ENCODE data around the gene COX7A2L.

COX7A2L gene

DNA sequence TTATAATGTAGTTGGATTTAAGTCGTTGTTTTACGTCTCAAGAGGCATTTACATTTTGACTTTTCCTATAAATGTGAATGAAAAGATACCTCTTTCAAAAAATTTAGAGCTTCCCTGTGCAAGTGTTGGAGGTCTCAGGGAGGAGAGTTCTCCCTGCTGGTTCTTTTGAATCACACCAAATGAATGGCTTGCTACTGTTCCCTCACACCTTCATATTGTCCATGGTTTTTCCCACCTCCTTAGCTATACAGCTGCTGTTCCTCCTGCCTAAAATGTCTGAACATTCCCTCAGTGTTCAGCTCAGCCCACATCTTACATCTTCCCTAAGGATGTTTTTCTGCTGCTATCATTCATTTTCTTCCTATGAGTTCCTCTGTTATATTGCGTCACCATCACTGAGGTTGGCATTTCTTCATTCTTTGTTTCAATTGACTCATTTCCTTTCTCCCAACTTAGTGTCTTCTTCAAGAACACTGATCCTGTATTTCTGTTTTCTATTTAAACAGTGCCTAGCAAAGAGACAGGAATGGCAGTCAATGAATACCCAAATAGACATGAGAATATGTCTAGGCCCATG, 46.0 kb downstream of the COX7A2L start:
- peak; percentile 93 for DNase-seq (ENCODE audit: low read depth)
- no peak for TF ChIP-seq CTCF (conservative IDR thresholded peaks at IDR 0.05; ENCODE audit: low read length)
- H3K4me3 ChIP-seq (ENCODE audit: low read length), result no peak overlapping the region

GRCh38 chr2:42312106-42312505, 48.9 kb downstream of the COX7A2L start:
- no peak overlapping the region for H3K4me3 ChIP-seq (ENCODE audit: low read length)
- no peak for TF ChIP-seq CTCF (conservative IDR thresholded peaks at IDR 0.05; ENCODE audit: low read length)

GRCh38 chr2:42310007-42310515, 51.0 kb downstream of the COX7A2L start:
- no peak for DNase-seq (ENCODE audit: low read depth)
- no peak for TF ChIP-seq CTCF (conservative IDR thresholded peaks at IDR 0.05; ENCODE audit: low read length)
- H3K4me3 ChIP-seq (ENCODE audit: low read length), result no peak overlapping the region

More at GRCh38 chr2:42312106-42312505, 48.9 kb downstream of the COX7A2L start:
- no peak for DNase-seq (ENCODE audit: low read depth)

DNA sequence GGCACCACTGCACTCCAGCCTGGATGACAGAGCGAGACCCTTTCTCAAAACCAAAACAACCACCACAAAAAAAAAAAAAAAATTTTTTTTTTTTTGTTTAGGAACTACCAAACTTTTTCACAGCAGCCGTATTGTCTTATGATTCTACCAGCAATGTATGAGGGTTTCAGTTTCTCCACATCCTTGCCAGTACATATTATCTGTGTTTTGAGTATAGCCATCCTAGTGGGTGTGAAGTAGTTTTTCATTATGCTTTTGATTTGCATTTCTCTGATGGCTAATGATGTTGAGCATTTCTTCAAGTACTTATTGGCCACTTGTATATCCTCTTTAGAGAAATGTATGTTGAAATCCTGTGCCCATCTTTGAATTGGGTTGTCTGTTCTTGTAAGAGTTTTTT, 51.7 kb downstream of the COX7A2L start:
- no peak for TF ChIP-seq CTCF (conservative IDR thresholded peaks at IDR 0.05; ENCODE audit: low read length)
- H3K4me3 ChIP-seq (ENCODE audit: low read length), result no peak overlapping the region
- DNase-seq (ENCODE audit: low read depth), result no peak

- no peak for TF ChIP-seq CTCF (conservative IDR thresholded peaks at IDR 0.05; ENCODE audit: low read length)
- H3K4me3 ChIP-seq (ENCODE audit: low read length), result no peak overlapping the region
- DNase-seq (ENCODE audit: low read depth), result no peak
These were observed 53.8 kb downstream of the COX7A2L start for GRCh38 chr2:42307180-42307579.

DNA sequence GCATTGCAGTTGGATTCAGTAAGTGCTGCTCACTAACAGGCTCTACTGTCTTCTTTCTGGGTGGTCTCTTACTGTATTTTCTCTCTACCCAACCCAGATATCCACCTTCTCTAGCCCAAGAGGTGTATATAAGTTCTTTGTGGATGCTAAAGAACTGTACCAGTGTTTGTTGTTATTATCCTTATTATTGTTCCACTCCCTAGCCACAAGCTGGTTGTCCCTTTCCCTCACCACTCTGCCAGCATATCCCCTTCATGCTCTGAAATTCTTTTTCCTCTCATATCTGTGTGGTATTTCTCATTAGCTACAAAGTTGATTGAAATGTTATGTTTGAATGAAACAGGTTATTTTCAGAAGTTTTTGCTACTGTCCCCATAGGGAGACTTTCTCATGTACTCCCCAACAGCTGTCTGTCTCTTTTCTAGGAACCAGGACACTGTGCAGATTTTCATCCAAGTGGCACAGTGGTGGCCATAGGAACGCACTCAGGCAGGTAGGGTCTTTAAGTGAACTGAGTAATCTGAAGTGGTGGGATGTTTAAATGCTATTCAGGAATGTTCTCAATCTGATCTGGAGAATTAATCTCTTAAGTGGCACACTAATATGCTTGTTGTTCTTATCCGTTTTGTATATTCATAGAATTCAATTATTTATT, 56.8 kb downstream of the COX7A2L start:
- H3K4me3 ChIP-seq (ENCODE audit: low read length), result no peak overlapping the region
- no peak for DNase-seq (ENCODE audit: low read depth)
- no peak for TF ChIP-seq CTCF (conservative IDR thresholded peaks at IDR 0.05; ENCODE audit: low read length)

DNA sequence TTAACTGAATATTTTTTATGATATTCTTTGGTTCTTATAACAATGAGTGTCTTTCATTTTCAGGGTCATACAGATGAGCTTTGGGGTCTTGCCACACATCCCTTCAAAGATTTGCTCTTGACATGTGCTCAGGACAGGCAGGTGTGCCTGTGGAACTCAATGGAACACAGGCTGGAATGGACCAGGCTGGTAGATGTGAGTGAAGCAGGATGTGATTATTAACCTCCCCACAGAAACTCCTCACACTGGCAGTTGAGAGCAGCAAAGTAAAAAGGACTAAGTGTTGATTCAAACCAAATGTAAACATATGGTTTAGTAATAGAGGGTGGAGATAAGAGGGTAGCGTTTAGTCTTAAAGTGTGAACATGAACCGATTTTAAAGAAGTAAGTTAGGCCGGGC, 57.8 kb downstream of the COX7A2L start:
- no peak for DNase-seq (ENCODE audit: low read depth)
- no peak for TF ChIP-seq CTCF (conservative IDR thresholded peaks at IDR 0.05; ENCODE audit: low read length)
- H3K4me3 ChIP-seq (ENCODE audit: low read length), result no peak overlapping the region
